Vagina (tissue), 2 donors: ENCODE data around the gene PSENEN.

ENCODE experiments used
- CTCF ChIP-seq, 3 experiments: fragments of 450-650 bp in 2 of 3; fragments of 200-600 bp in 1 of 3; sonication (generic) in 1 of 3; IDR thresholded peaks; one replicate each; pipeline ENCODE4 v1.5.1; 2017 to 2019; ENCODE audit warnings: antibody characterized with exemption in 3 of 3, mild to moderate bottlenecking in 2 of 3, moderate library complexity in 2 of 3
- POLR2A ChIP-seq, 2 donors: fragments of 450-650 bp; IDR thresholded peaks; one replicate each; pipeline ENCODE4 v1.6.1; 2017; ENCODE audit warnings: antibody characterized with exemption in 2 of 2, mild to moderate bottlenecking in 2 of 2, moderate library complexity in 2 of 2
- POLR2AphosphoS5 ChIP-seq, 2 donors: sonication (generic); formaldehyde crosslinking; IDR thresholded peaks; one replicate each; pipeline ENCODE4 v1.9.0; 2017; ENCODE audit warnings: antibody characterized with exemption in 2 of 2, mild to moderate bottlenecking in 2 of 2, low read depth in 1 of 2; ENCODE audit not compliant: insufficient read depth in 1 of 2

- TF ChIP-seq CTCF (IDR thresholded peaks at IDR 0.05) (no peak), POLR2A (IDR thresholded peaks at IDR 0.05) (peak in 1 of 2 donors; percentile 59), POLR2AphosphoS5 (IDR thresholded peaks at IDR 0.05; ENCODE audit: insufficient read depth in 1 of 2, low read depth in 1 of 2) (peak; percentile 82 to 90)
Observed at GRCh38 chr19:35757749-35758608, 12.5 kb downstream of the PSENEN start, which contains the start of gene PROSER3.
